ENCODE measurements around the gene WDR76. TPM values are rescaled to one million over a fixed set of nuclear protein-coding genes. Genes with fewer than 3 reads are reported as not detected.
A peak's percentile ranks its signal among the peaks of the same experiment; 100 is the strongest.
"Not testable (repeated sequence)": the region's sequence is repeated elsewhere in the genome, so short reads cannot be mapped to it uniquely, and the experiment has no call there.

WDR76 gene
- total RNA-seq, 2 donors from 2014 or later: 6.2 to 6.9 TPM

GRCh38 chr15:43821505-43821904, 5.3 kb upstream of the WDR76 start:
- Histone ChIP-seq H3K27ac (no peak overlapping the region), H3K4me3 (no peak overlapping the region), H3K27me3 (no peaks in the 10 kb centered on the region), H3K36me3 (replicated peaks in 1 of 2; ENCODE audit: insufficient read depth in 1 of 2, low read depth in 2 of 2) (peaks cover 0 to 5% of the 10 kb centered on the region in 2 donors), H3K9me3 (no peaks in the 10 kb centered on the region), H3K4me1 (peaks cover 35% of the 10 kb centered on the region)
- WGBS, 2 donors: 46 to 60% methylated on average over 3 of the region's 3 CpGs
- intact Hi-C loops (cut with DNase I): no loop called here
- ATAC-seq: no peak
- TF ChIP-seq CTCF (IDR thresholded peaks at IDR 0.05) (no peak), POLR2A (IDR thresholded peaks at IDR 0.05) (no peak)
- DNase-seq: no peak

GRCh38 chr15:43824302-43825246, 2.2 kb upstream of the WDR76 start, which contains the start of gene MFAP1:
Gene MFAP1, minus strand, starts transcription at chr15:43824690. Its CDS starts 121 bp downstream, at chr15:43824569.
- Histone ChIP-seq H3K4me3 (peak within 1 kb of the TSS; percentile 67 to 76), H3K27ac (peak within 1 kb of the TSS; percentile 84 to 96 (median 94)), H3K36me3 (replicated peaks in 1 of 2; ENCODE audit: insufficient read depth in 1 of 2, low read depth in 2 of 2) (no peaks in the 10 kb centered on the region), H3K9me3 (no peaks in the 10 kb centered on the region), H3K4me1 (peaks cover 44% of the 10 kb centered on the region), H3K27me3 (no peaks in the 10 kb centered on the region)
- DNase-seq (peak; percentile 95 to 98 (median 98)), ATAC-seq (peak; percentile 98)
- no peak for TF ChIP-seq CTCF (IDR thresholded peaks at IDR 0.05)
- TF ChIP-seq POLR2A (IDR thresholded peaks at IDR 0.05): peak; percentile 75 to 97 (median 96)
- 7% methylated on average over 46 of the region's 46 CpGs for WGBS, 2 donors
- intact Hi-C loops (cut with DNase I): no loop called here

- WGBS, 2 donors: 83 to 90% methylated on average over 10 to 11 of the region's 11 CpGs
- H3K9me3 ChIP-seq; intact Hi-C loops (cut with DNase I); H3K4me3 ChIP-seq; H3K27ac ChIP-seq; H3K36me3 ChIP-seq (replicated peaks in 1 of 2; ENCODE audit: insufficient read depth in 1 of 2, low read depth in 2 of 2); DNase-seq; H3K27me3 ChIP-seq; ATAC-seq: not testable (repeated sequence)
- H3K4me1 ChIP-seq: peaks cover 44% of the 10 kb centered on the region
Observed at GRCh38 chr15:43825305-43825704, 1.5 kb upstream of the WDR76 start.

GRCh38 chr15:43826029-43826507, 734 bp upstream of the WDR76 start:
- ATAC-seq: no peak
- intact Hi-C loops (cut with DNase I): no loop called here
- peaks cover 44% of the 10 kb centered on the region for H3K4me1 ChIP-seq
- WGBS, 2 donors: 92 to 93% methylated on average over 11 of the region's 11 CpGs
- TF ChIP-seq CTCF (IDR thresholded peaks at IDR 0.05): no peak
- no peak for TF ChIP-seq POLR2A (IDR thresholded peaks at IDR 0.05)
- H3K36me3 ChIP-seq (replicated peaks in 1 of 2; ENCODE audit: insufficient read depth in 1 of 2, low read depth in 2 of 2): no peaks in the 10 kb centered on the region
- H3K9me3 ChIP-seq: no peaks in the 10 kb centered on the region
- DNase-seq: no peak
- no peaks in the 10 kb centered on the region for H3K27me3 ChIP-seq
- peak overlapping the region in 3 of 4 donors; percentile 66 to 76 (median 70) for H3K27ac ChIP-seq
- no peak overlapping the region for H3K4me3 ChIP-seq

- 59 to 69% methylated on average over 6 of the region's 6 CpGs for WGBS, 2 donors
- Histone ChIP-seq H3K4me1 (peaks cover 26% of the 10 kb centered on the region), H3K27me3 (no peaks in the 10 kb centered on the region), H3K27ac (peak overlapping the region in 1 of 4 donors; percentile 7), H3K36me3 (replicated peaks in 1 of 2; ENCODE audit: insufficient read depth in 1 of 2, low read depth in 2 of 2) (no peaks in the 10 kb centered on the region), H3K9me3 (no peaks in the 10 kb centered on the region), H3K4me3 (no peak overlapping the region)
- ATAC-seq (no peak), DNase-seq (no peak)
- TF ChIP-seq POLR2A (IDR thresholded peaks at IDR 0.05) (no peak), CTCF (IDR thresholded peaks at IDR 0.05) (no peak)
- intact Hi-C loops (cut with DNase I): no loop called here
Observed at GRCh38 chr15:43828061-43828657, 1.4 kb downstream of the WDR76 start.

- not testable (repeated sequence) for DNase-seq
- WGBS, 2 donors: 90 to 93% methylated on average over 8 to 9 of the region's 9 CpGs
Observed at GRCh38 chr15:43829951-43830540, 3.2 kb downstream of the WDR76 start.

GRCh38 chr15:43830691-43831275, 4.0 kb downstream of the WDR76 start:
- DNase-seq; H3K27ac ChIP-seq; H3K36me3 ChIP-seq (replicated peaks in 1 of 2; ENCODE audit: insufficient read depth in 1 of 2, low read depth in 2 of 2); ATAC-seq; intact Hi-C loops (cut with DNase I); H3K9me3 ChIP-seq; H3K4me3 ChIP-seq; H3K27me3 ChIP-seq: not testable (repeated sequence)
- 93 to 98% methylated on average over 8 to 9 of the region's 9 CpGs for WGBS, 2 donors
- H3K4me1 ChIP-seq: peaks cover 16% of the 10 kb centered on the region

More at GRCh38 chr15:43829951-43830540, 3.2 kb downstream of the WDR76 start:
- H3K9me3 ChIP-seq; H3K36me3 ChIP-seq (replicated peaks in 1 of 2; ENCODE audit: insufficient read depth in 1 of 2, low read depth in 2 of 2); ATAC-seq; H3K27ac ChIP-seq; H3K4me3 ChIP-seq; intact Hi-C loops (cut with DNase I); H3K27me3 ChIP-seq: not testable (repeated sequence)
- peaks cover 16% of the 10 kb centered on the region for H3K4me1 ChIP-seq
